GM21360 (cell line): Measurements from ENCODE around the gene CHMP1A.
"Not testable (repeated sequence)": the region's sequence is repeated elsewhere in the genome, so short reads cannot be mapped to it uniquely, and the experiment has no call there.

Source experiments
- ATAC-seq: cut with Tn5 transposase; IDR thresholded peaks from one replicate; pipeline ENCODE4 v1.9.1; 2021; ENCODE audit warnings: mild to moderate bottlenecking, moderate library complexity; ENCODE audit not compliant: unreplicated experiment

CHMP1A gene

DNA sequence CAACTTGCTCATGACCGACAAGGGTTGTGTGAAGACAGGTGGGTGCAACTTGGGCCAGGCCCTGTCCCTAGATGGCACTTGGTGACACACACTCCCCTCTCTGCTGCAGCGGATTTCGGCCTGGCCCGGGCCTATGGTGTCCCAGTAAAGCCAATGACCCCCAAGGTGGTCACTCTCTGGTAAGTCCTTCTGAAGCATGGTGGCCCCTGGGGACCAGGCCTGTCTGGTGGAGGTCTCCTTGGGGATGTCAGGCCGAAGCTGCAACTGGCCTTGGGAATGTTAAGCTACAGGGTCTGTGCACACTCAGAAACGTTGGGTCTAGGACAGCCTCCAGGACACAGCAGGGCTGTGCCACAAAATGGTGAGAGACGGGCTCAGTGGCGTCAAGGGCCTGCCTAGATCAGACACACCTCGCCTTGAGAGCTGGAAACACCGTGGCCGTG lies 35.8 kb upstream of the CHMP1A start:
- ATAC-seq, result no peak

DNA sequence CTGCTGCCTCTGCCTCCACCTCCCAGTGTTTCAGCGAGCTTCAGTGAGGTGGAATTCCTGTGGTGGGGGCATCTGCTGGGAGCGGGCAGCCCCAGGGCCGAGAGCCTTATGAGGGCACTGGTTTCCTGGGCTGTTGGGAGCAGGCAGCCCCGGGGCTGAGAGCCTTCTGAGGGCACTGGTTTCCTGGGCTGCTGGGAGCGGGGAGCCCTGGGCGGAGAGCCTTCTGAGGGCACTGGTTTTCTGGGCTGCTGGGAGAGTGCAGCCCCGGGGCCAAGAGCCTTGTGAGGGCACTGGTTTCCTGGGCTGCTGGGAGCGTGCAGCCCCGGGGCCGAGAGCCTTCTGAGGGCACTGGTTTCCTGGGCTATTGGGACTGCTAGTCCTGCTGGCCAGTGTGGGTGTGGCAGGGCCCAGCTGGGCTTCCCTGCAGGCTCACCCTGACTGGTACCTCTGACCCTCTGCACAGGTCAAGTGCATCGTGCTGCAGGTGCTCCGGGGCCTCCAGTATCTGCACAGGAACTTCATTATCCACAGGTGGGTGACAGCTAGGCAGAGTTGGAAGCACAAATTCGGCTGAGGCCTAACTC lies 34.6 kb upstream of the CHMP1A start:
- no peak for ATAC-seq

DNA sequence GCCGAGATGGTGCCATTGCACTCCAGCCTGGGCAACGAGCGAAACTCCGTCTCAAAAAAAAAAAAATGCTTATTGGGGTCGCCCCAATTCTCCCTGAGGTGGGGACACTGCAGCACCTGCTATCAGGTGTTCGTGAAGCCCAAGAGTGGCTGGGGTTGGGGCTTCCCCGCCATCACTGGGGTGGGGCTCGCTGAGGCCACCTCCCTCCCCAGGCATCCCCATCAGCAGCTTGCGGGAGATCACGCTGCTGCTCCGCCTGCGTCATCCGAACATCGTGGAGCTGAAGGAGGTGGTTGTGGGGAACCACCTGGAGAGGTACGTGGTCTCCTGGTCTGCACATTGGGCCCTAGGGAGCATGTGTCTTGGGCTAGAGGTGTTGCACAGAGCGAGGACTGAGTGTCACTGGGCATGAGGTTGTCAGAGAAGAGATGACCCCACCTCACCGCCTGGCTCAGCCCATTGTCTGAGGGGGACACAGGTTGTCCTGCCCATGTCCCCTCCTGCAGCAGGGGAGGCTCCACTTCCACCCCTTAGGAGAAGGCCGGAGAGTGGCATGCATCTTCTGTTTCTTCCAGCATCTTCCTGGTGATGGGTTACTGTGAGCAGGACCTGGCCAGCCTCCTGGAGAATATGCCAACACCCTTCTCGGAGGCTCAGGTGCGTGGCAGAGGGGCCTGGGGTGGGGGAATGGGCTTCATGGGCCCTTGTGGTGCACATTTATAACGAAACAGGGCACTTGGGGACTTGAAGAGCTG lies 33.9 kb upstream of the CHMP1A start:
- no peak for ATAC-seq

DNA sequence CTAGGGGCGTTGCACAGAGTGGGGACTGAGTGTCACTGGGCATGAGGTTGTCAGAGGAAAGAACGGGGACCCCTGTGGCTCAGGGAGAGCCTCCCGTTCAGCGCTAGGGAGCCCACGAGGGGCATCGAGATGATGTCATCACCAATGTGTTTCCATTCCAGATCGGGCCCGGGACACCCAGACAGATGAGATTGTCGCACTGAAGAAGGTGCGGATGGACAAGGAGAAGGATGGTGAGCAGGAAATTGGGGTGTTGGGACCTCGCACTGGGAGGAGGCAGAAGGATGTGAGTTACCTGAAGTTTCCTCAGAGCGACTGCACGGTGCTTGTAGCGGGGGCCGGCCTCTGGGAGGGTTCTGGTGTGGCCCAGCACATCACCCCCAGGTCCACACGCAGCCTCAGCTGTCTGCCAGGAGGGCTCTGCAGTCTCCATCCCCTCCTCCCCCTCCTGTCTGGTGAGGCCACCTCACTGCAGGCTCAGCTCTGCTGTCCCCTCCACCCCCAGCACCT lies 32.9 kb upstream of the CHMP1A start:
- ATAC-seq, result no peak

DNA sequence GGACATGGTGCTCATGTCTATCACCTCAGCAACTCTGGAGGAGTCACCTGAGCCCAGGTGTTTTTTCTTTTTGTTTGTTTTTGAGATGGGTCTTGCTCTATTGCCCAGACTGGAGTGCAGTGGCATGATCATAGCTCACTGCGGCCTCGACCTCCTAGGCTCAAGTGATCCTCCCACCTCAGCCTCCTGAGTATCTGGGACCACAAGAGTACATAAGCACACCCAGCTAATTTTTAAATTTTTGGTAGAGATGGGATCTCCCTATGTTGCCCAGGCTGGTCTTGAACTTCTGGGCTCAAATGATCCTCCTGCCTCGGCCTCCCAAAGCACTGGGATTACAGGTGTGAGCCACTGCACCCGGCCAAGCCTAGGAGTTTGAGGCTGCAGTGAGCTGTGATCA lies 32.1 kb upstream of the CHMP1A start:
- not testable (repeated sequence) for ATAC-seq

DNA sequence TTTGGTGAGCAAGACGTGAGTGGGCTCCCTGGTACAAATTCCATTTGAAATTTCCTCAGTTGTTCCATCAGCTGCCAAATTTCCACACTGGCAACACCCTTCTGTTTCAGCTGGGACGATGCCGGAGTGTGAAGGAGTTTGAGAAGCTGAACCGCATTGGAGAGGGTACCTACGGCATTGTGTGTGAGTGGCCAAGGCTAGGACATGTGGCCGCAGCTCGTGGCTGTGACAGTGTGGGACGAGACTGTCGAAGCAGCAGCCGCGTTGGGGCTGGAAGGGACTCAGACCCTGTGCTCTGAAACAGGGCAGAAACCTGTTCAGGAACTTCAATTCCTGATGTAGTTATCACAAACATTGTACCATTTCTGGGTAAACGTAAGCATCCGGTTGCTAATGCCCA lies 31.6 kb upstream of the CHMP1A start:
- no peak for ATAC-seq

DNA sequence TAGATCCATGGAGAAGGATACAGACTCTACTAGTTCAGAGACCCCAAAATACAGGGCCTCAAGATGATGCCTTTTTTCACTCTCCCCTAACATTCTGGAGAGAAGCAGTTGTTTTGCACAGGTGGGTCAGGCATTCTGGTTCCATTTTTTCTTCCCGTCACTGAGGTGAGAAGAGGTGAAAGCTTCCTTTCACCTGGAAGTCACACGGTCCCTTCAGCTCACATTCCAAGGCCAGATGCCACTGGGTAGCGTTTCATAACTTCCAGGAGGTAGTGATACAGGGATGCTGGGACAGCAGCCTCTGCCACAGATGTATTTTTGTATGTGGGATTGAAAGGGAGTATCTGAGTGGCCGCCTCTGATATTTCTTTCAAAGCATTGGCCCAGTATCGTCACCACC lies 30.9 kb upstream of the CHMP1A start:
- no peak for ATAC-seq

DNA sequence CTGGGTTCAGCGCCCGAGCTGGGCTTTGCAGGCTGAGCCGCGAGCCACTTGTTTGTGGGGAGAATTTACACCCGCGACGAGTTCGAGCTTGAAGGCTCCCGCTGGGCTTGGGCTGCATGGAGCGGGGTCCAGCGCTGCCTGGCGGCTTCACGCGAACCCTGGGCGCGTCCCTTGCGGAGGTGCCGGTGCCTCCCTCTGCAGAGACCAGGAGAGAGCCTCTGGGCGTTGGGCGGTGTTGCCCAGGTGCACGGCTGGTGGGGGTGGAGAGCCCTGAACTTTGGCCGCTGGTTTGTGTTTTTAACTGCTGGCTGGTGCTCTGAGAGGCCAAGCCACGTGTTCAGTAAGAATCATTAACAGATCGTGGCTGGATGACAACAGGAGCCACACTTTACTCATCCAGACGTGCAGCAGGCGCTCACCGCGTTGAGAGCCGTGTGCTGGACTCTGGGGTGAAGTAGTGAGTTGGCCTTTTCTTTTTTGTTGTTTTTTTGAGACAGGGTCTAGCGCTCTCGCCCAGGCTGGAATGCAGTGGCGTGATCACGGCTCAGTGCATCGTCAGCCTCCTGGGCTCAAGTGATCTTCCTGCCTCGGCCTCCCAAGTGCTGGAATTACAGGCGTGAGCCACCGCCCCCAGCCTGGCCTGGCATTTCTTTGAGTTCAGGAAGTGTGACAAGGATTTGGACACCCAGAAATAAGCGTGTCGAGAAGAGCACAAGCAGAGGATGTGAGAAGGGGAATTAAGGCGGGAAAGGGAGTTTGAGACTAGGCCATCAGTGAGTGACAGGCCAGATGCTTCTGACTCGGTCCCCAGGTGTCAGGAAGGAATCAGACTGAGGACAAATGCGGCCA lies 29.8 kb upstream of the CHMP1A start:
- peak; percentile 11 for ATAC-seq

DNA sequence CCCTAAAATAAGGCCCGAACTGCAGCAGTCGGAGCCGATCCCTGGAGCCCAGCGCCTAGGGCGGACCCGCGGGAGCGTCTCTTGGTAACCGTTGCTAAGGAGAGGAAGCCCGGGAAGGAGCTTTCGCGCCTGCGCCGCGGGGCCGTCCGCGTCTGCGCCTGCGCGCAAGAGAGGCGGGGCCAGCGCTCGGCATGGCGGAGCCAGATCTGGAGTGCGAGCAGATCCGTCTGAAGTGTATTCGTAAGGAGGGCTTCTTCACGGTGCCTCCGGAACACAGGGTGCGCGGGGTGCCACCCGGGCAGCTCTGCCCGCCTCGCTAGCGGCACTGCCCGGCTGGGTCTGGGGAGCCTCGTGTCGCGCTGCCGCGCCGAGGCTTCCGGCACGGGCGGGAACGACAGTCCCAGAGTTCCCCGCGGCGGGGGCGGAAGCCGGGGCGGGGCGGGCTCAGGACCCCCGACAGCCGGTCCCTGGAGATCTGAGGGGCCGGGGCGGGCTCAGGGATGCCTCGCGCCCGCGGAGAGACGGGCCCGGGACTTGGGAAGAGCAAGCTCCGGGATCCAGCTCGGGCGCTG lies 29.1 kb upstream of the CHMP1A start, which contains the start of gene CDK10:
Gene CDK10 (plus strand): TSS at position 170 of the 572 bp plus-strand sequence. CDS start 22 bp downstream, at position 192.
- ATAC-seq, result peak; percentile 77

DNA sequence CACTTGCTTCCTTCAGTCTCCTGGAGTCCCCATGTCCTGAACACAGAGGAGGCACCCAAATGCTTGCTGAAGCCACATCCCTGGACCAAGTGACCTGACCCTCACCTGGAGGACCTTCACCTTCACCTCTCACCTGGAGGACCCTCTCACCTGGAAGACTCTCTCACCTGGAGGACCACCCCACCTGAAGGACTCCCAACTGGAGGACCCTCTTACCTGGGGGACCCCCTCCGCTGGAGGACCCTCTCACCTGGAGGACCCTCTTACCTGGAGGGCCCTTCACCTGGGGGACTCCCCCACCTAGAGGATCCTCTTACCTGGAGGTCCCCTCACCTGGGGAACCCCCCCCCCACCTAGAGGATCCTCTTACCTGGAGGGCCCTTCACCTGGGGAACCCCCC lies 28.4 kb upstream of the CHMP1A start:
- no peak for ATAC-seq

DNA sequence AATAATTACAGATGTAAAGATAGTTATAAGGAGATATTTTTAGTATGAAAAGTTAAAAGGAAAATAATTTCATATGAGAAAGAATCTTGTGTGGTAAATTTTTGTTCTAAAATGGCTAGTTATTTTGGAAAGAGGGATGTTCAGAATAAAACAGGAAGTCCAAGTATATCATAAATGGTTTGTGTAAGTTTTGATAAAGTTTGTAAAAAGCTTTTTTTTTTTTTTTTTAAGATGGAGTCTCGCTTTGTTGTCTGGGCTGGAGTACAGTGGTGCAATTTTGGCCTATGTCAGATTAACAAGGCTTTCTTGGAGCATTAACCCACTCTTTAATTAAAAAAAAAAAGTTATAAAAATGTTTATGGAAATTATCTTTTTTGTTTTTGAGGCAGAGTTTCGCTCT lies 20.8 kb upstream of the CHMP1A start:
- no peak for ATAC-seq

DNA sequence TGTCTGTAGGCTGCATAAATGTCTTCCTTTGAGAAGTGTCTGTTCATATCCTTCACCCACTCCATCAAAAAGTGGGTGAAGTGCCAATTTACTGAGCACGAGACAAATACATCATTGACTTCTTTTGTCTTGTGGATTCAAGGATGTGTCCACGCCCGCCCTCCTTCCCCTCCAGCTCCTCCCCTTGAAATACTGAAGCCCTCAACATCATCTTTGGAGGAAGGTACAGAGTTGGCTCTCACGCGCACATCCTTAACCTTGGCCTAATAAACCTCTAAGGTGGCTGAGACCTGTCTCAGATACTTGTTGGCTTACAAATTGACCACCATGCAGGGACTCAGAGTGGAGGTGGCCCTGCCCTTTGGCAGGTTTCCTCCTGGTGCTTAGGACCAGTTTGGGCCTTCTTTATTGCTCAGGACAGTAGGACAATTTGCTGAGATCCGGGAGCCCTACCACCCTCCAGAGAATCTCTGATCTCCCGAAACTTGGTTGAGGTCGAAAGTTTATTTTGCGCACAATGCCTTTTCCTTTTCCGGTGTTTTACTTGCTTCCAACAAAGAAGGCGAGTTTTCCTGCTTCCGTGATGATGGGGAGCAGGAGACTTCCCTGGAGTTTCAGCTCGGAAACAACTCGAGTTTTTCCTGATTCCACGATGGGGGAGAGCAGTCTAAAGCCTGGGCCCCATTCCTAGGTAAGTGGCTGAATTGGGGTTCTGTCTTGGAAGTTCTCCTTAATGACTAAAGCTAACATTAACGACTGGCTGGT lies 14.9 kb upstream of the CHMP1A start:
- no peak for ATAC-seq

DNA sequence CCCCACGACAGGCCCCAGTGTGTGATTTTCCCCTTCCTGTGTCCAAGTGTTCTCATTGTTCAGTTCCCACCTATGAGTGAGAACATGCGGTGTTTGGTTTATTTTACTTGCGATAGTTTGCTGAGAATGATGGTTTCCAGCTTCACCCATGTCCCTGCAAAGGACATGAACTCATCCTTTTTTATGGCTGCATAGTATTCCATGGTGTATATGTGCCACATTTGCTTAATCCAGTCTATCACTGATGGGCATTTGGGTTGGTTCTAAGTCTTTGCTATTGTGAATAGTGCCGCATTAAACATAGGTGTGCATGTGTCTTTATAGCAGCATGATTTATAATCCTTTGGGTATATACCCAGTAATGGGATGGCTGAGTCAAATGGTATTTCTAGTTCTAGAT lies 14.1 kb upstream of the CHMP1A start:
- not testable (repeated sequence) for ATAC-seq

DNA sequence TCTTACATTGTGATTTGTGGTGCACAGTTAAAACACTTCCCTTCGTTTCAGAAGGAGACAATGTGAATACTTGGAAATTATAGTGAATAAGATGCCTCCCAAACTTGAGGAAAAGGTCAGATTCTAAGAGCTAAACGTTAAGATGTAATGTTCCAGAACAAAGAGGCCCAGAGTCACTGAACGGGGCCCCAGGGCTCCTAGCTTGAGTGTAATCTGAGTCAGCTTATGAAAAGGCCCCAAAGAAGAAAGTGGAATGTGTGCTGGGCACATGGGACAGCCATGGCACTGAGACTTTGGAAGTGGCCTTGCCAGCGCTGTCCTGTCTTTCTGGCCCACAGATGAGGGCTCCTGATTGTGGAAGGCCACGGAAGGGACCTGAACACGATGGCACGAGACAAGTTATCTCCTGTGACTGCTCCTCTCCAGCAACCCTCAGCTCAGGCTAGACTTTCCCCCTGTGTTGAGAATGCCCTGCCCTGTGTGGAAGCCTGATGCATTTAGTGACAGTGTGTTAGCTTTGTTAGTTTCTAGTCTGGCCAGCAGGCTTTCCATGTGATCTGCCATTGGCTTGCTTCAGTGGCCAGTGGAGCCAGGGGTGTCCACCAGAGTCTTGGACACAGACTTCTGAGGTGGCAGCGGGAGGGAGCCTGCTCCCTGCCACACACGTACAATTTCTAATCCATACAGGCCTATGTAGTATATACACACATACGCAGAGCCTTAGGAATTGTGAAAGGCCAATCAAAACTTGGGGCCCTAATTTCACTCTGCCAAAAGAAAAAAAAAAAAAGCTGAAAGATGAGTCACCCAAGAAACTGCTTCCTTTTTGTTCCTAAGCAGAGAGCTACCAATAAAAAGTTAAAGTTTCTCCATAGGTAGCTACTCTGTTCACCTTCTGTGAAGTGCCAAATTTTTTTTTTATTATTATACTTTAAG lies 13.3 kb upstream of the CHMP1A start:
- ATAC-seq, result no peak

DNA sequence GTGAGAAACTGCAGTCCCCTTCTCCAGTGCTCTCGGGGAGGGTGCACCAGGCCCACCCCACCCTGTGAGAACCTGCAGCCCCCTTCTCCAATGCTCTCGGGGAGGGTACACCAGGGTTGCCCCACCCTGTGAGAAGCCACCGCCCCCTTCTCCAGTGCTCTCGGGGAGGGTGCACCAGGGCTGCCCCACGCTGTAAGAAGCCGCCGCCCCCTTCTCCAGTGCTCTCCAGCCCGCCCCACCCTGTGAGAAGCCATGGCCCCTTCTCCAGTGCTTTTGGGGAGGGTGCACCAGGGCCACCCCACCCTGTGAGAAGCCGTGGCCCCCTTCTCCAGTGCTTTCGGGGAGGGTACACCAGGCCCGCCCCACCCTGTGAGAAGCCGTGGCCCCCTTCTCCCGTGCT lies 12.2 kb upstream of the CHMP1A start:
- ATAC-seq, result no peak

DNA sequence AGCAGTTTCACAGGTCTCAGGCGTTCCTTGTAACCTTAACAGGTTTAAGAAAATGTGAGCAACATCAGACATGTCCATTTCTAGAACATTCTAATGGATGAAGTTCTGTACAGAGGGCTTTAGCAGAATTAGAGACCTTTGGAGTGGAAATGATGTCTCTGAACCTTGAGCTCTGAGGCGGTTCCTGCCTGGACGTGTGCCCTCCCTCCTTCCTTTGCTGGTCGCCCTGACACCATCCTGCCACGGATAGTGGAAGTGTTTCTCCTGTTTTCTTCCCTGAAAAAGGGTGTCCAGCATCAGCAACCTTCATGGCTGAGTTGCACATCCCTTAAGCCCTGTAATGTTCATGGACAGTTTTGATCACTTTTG lies 11.3 kb upstream of the CHMP1A start:
- no peak for ATAC-seq

DNA sequence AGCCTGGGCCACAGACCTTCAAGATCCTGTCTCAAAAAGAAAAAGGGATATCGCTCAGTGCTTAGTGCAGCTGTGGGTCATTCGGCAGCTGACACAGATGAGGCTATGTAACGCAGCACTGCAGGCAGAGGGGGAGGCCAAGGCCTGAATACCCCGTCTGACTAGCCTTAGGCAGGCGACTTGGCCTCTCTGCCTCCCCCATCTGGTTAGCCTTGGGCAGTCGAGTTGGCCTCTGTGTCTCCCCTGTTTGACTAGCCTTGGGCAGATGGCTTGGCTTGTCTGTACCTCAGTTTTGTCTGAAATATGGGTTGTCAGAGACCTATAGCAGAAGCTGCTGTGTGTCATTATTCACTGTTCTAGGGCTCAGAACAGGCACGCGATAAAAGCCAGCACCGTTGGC lies 10.1 kb upstream of the CHMP1A start:
- no peak for ATAC-seq

DNA sequence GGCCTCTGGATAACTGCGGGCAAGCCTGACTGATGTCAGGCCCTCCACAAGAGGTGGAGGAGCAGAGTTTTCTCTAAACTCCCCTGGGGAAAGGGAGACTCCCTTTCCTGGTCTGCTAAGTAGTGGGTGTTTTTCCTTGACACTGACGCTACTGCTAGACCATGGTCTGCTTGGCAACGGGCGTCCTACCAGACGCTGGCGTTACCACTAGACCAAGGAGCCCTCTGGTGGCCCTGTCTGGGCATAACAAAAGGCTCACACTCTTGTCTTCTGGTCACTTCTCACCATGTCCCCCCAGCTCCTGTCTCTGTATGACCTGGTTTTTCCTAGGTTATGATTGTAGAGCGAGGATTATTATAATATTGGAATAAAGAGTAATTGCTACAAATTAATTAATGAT lies 9.5 kb upstream of the CHMP1A start:
- not testable (repeated sequence) for ATAC-seq

DNA sequence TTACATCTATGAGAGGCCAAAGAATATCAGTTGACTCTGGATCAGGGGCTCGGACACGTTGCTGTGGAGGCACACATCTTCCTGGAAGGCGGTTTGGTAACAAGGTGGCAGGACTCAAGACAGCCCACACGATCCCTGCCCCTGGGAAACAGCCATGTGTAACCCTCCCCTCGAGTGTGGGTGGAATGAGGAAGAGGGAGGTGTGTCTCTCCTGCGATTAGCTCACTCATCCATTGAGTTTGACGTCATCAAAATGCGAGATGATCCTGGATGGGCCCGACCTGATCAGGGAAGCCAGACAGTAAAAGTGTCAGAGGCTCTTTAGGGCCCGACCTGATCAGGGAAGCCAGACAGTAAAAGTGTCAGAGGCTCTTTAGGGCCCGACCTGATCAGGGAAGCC lies 6.7 kb upstream of the CHMP1A start:
- not testable (repeated sequence) for ATAC-seq
